HCT116 (cell line): Measurements from ENCODE around the gene KYAT1. TPM values are rescaled to one million over a fixed set of nuclear protein-coding genes. Genes with fewer than 3 reads are reported as not detected.

Experiments
- ATAC-seq: fragments of 200-7000 bp; cut with Tn5 transposase; 2 replicates; pipeline ENCODE4 v1.9.1; 2020; ENCODE audit warnings: mild to moderate bottlenecking, moderate library complexity
- BruUV-seq: library from RNA; stranded (reverse); fragments of 400-500 nt; replicated peaks from 2 replicates; lab custom pipeline; 2021; lab: Mats Ljungman, UMichigan
- CTCF ChIA-PET: fragments of 300-600 bp; sonication (Branson Sonifier 250); formaldehyde crosslinking; loops from one replicate; lab custom pipeline; 2021; ENCODE audit warnings: antibody characterized with exemption; lab: Charles Lee
- POLR2A ChIA-PET: fragments of 300-600, 350-600 bp; sonication (Branson Sonifier 250); formaldehyde crosslinking; loops from one replicate; lab custom pipeline; 2021; ENCODE audit warnings: antibody characterized with exemption; lab: Charles Lee
- RAD21 ChIA-PET, 2 experiments: fragments of 300-600 bp; sonication (Branson Sonifier 250); formaldehyde crosslinking; loops; one replicate each; lab custom pipeline; 2023; ENCODE audit warnings: low total read pairs in 2 of 2; ENCODE audit not compliant: uncharacterized antibody in 2 of 2, unreplicated experiment in 2 of 2, low non-redundant PET in 1 of 2; lab: Charles Lee
- DNase-seq: peaks from one replicate; pipeline ENCODE4 v3.0.0-alpha.2; 2010; ENCODE audit warnings: low read depth, low spot score
- H2AFZ ChIP-seq: fragments of 200-600 bp; shearing (Covaris generic), sonication (generic); 2 replicates; pipeline ENCODE4 v1.6.1; 2017; ENCODE audit warnings: low read depth, mixed run types, mixed read lengths, antibody characterized with exemption, low read length; ENCODE audit not compliant: poor library complexity, severe bottlenecking
- H3K27ac ChIP-seq: 2 replicates; pipeline ENCODE4 v1.5.1; 2012; ENCODE audit warnings: low read depth, low read length
- H3K27me3 ChIP-seq: fragments of 200-600 bp; sonication (generic); 2 replicates; pipeline ENCODE4 v1.6.1; 2016; ENCODE audit warnings: mixed run types, low read length, mixed read lengths; ENCODE audit not compliant: insufficient read depth
- H3K36me3 ChIP-seq, 2 experiments: fragments of 200-500 bp in 1 of 2; fragments of 200-600 bp in 1 of 2; sonication (Bioruptor generic) in 1 of 2; sonication (generic) in 1 of 2; 2 replicates each; pipeline versions ENCODE4 v1.5.1 to v1.6.1; 2014 to 2016; ENCODE audit warnings: low read length in 2 of 2, inconsistent platforms in 1 of 2, mixed read lengths in 1 of 2, mixed run types in 1 of 2; ENCODE audit not compliant: insufficient read depth in 2 of 2, control insufficient read depth in 1 of 2
- H3K4me1 ChIP-seq, 2 experiments: fragments of 200-600 bp in 1 of 2; sonication (generic) in 1 of 2; 2 replicates each; pipeline versions ENCODE4 v1.5.1 to v1.6.1; 2012 to 2017; ENCODE audit warnings: low read length in 2 of 2, inconsistent platforms in 1 of 2, mild to moderate bottlenecking in 1 of 2, mixed read lengths in 1 of 2, mixed run types in 1 of 2, moderate library complexity in 1 of 2; ENCODE audit not compliant: insufficient read depth in 2 of 2, control insufficient read depth in 1 of 2
- H3K4me2 ChIP-seq: fragments of 200-600 bp; sonication (generic); 2 replicates; pipeline ENCODE4 v1.6.1; 2017; ENCODE audit warnings: mixed run types, low read length, mixed read lengths
- H3K4me3 ChIP-seq, 2 experiments: fragments of 200-600 bp in 1 of 2; sonication (generic) in 1 of 2; replicated peaks in 1 of 2; 2 replicates each; pipeline ENCODE4 v1.5.1; 2011 to 2016; ENCODE audit warnings: low read length in 2 of 2, control low read depth in 1 of 2, low read depth in 1 of 2, mild to moderate bottlenecking in 1 of 2, mixed read lengths in 1 of 2, mixed run types in 1 of 2
- H3K79me2 ChIP-seq: fragments of 200-600 bp; sonication (generic); 2 replicates; pipeline ENCODE4 v1.6.1; 2017; ENCODE audit warnings: mild to moderate bottlenecking, mixed run types, low read length, moderate library complexity, mixed read lengths; ENCODE audit not compliant: insufficient read depth
- H3K9ac ChIP-seq: fragments of 200-600 bp; sonication (generic); 2 replicates; pipeline ENCODE4 v1.6.1; 2016; ENCODE audit warnings: low read length, mixed read lengths
- H3K9me2 ChIP-seq: fragments of 200-600 bp; sonication (generic), shearing (Covaris generic); 2 replicates; pipeline ENCODE4 v1.6.1; 2017; ENCODE audit warnings: mixed run types, mild to moderate bottlenecking, moderate library complexity; ENCODE audit not compliant: insufficient read depth
- H3K9me3 ChIP-seq, 2 experiments: fragments of 200-500 bp in 1 of 2; fragments of 200-600 bp in 1 of 2; sonication (Bioruptor generic) in 1 of 2; sonication (generic) in 1 of 2; 2 replicates each; pipeline ENCODE4 v1.6.1; 2014 to 2017; ENCODE audit warnings: low read length in 2 of 2, mixed read lengths in 2 of 2, inconsistent platforms in 1 of 2, low read depth in 1 of 2, mild to moderate bottlenecking in 1 of 2, mixed run types in 1 of 2, moderate library complexity in 1 of 2; ENCODE audit not compliant: control insufficient read depth in 1 of 2, insufficient read depth in 1 of 2
- H4K20me1 ChIP-seq: fragments of 200-600 bp; sonication (generic), shearing (Covaris generic); 2 replicates; pipeline ENCODE4 v1.6.1; 2017; ENCODE audit warnings: mixed run types, mild to moderate bottlenecking, moderate library complexity; ENCODE audit not compliant: insufficient read depth
- CBX3 ChIP-seq: IDR thresholded peaks from 2 replicates; pipeline ENCODE4 v1.6.1; 2012; ENCODE audit warnings: low read depth
- EGR1 ChIP-seq: IDR thresholded peaks from 2 replicates; pipeline ENCODE4 v1.6.1; 2012; ENCODE audit warnings: low read depth
- ELF1 ChIP-seq: IDR thresholded peaks from 2 replicates; pipeline ENCODE4 v1.6.1; 2012; ENCODE audit warnings: low read depth, borderline replicate concordance
- EZH2 ChIP-seq: fragments of 200-600 bp; sonication (generic); IDR thresholded peaks from 2 replicates; pipeline ENCODE4 v1.6.1; 2017; ENCODE audit warnings: antibody characterized with exemption, mixed run types
- FOSL1 ChIP-seq: IDR thresholded peaks from 2 replicates; pipeline ENCODE4 v1.6.1; 2012; ENCODE audit warnings: low read depth
- JUND ChIP-seq: IDR thresholded peaks from 2 replicates; pipeline ENCODE4 v1.6.1; 2012
- MAX ChIP-seq: IDR thresholded peaks from 2 replicates; pipeline ENCODE4 v1.6.1; 2012
- POLR2A ChIP-seq: IDR thresholded peaks from 2 replicates; pipeline ENCODE4 v1.7.0; 2011; ENCODE audit warnings: borderline replicate concordance; ENCODE audit not compliant: insufficient read depth, insufficient read length; ENCODE audit errors: extremely low read depth
- POLR2AphosphoS5 ChIP-seq: IDR thresholded peaks from 2 replicates; pipeline ENCODE4 v1.6.1; 2011; ENCODE audit warnings: mild to moderate bottlenecking, low read depth, low read length, moderate library complexity
- SIN3A ChIP-seq: IDR thresholded peaks from 2 replicates; pipeline ENCODE4 v1.6.1; 2012; ENCODE audit warnings: low read depth
- SP1 ChIP-seq: IDR thresholded peaks from 2 replicates; pipeline ENCODE4 v1.6.1; 2012; ENCODE audit warnings: low read depth
- SRF ChIP-seq: IDR thresholded peaks from 2 replicates; pipeline ENCODE4 v1.6.1; 2012; ENCODE audit warnings: low read depth
- TCF7L2 ChIP-seq: IDR thresholded peaks from 2 replicates; pipeline ENCODE4 v1.7.0; 2011; ENCODE audit warnings: borderline replicate concordance, inconsistent platforms; ENCODE audit not compliant: insufficient read depth, insufficient read length; ENCODE audit errors: extremely low read depth
- YY1 ChIP-seq: IDR thresholded peaks from 2 replicates; pipeline ENCODE4 v1.6.1; 2011; ENCODE audit warnings: low read length, low read depth, moderate library complexity, mild to moderate bottlenecking; ENCODE audit not compliant: insufficient replicate concordance; ENCODE audit errors: extremely low read depth
- intact Hi-C: fragments of 100-400 bp; cut with micrococcal nuclease; formaldehyde crosslinking; loops from 2 replicates; pipeline ENCODE4 v1.10.0; 2022
- total RNA-seq: library from RNA; stranded (reverse); gene quantifications from one replicate; pipeline ENCODE4 v1.2.1, GENCODE V29; 2021; ENCODE audit not compliant: unreplicated experiment
- TF ChIP-seq, protein P1 (sequence below): IDR thresholded peaks from 2 replicates; pipeline ENCODE4 v1.6.1; 2011; ENCODE audit warnings: mild to moderate bottlenecking, low read length, moderate library complexity; ENCODE audit not compliant: insufficient replicate concordance; ENCODE audit errors: extremely low read depth

KYAT1 gene
- total RNA-seq, 1 experiment from 2014 or later = 10.1 TPM

DNA sequence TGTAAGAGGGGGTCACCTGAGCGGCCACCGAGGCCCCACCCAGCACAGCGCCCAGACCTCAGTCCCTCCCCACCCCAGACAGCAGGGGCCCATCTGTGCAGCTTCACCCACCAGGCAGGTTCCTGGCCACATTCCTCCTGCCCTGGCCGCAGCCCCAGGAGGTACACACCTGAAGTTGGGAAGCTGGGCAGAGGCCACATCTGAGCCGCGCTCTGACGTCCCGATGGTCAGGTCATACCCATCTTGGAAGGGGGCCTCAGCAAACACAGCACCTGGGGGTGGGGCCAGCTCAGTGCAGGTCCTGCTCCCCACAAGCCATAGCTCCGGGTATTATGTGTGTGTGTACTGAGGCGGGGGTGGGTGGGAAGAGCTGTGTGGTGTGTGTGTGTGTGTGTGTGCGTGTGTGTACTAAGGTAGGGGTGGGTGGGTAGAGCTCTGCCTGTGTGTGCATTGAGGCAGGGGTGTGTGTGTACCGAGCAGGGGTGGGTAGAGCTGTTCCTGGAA, 57.8 kb downstream of the KYAT1 start:
- H3K9me2 ChIP-seq = no peaks in the 10 kb centered on the region
- peaks cover 20% of the 10 kb centered on the region for H3K79me2 ChIP-seq
- H2AFZ ChIP-seq = no peak overlapping the region
- TF ChIP-seq JUND (no peak), FOSL1 (no peak), POLR2AphosphoS5 (no peak), SRF (no peak), CBX3 (no peak), MAX (no peak), SIN3A (no peak)
- TF ChIP-seq, all 23 proteins: peak for 0
- Histone ChIP-seq H3K27me3 (no peaks in the 10 kb centered on the region), H3K4me1 (peaks cover 14 to 23% of the 10 kb centered on the region in 2 experiments), H3K4me2 (no peak overlapping the region), H3K36me3 (peaks cover 29 to 36% of the 10 kb centered on the region in 2 experiments; a peak in 3 of 4 replicates), H4K20me1 (0 out of 2 replicates have a peak, but pooled peaks cover 5% of the 10 kb centered on the region), H3K4me3 (no peak overlapping the region), H3K27ac (no peak overlapping the region), H3K9me3 (no peaks in the 10 kb centered on the region), H3K9ac (no peak overlapping the region)
- POLR2A ChIA-PET = interaction anchor here (0.6 kb wide), 1 partner anchor 21 kb away, joined by 3 read pairs; no protein-coding TSS in a partner anchor
- CTCF ChIA-PET = no interaction called here
- RAD21 ChIA-PET = no interaction called here
- ATAC-seq (no peak), DNase-seq (no peak)
- BruUV-seq = no TSS peak
- intact Hi-C loops = no loop called here

DNA sequence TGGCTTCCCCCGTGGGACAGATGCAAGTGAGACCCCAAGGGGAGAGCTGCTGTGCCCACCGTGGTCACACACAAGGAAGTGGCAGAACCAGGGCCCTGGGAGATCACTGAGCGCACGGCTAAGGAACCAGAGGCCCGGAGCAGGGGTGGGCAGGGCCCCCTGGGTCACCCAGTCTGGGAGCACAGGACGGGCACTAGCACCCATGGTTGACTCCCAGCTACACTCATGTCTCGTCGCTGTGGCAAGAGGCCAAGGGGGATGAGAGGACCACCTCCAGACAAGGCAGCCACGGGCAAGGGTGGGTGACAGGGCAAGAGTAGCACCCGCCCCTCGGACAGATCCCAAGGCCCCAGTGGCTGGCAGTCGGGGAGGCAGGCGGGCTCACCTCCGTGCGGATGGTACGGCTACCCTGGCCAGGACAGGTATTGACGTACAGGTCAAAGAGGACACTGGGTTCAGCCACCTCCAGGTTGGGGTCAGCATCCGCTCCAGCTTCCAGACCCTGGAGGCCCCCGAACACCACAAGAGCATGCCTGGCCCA, 58.3 kb downstream of the KYAT1 start:
- no peak overlapping the region for H2AFZ ChIP-seq
- no peak overlapping the region for H3K4me2 ChIP-seq
- no peaks in the 10 kb centered on the region for H3K9me3 ChIP-seq
- no peaks in the 10 kb centered on the region for H3K27me3 ChIP-seq
- H4K20me1 ChIP-seq = 0 out of 2 replicates have a peak, but pooled peaks cover 5% of the 10 kb centered on the region
- no peak overlapping the region for H3K4me3 ChIP-seq
- POLR2A ChIA-PET = interaction anchor here (0.6 kb wide), 1 partner anchor 21 kb away, joined by 3 read pairs; no protein-coding TSS in a partner anchor
- no peaks in the 10 kb centered on the region for H3K9me2 ChIP-seq
- no TSS peak for BruUV-seq
- ATAC-seq (no peak), DNase-seq (no peak)
- H3K79me2 ChIP-seq = peaks cover 15% of the 10 kb centered on the region
- intact Hi-C loops = no loop called here
- H3K36me3 ChIP-seq = peaks cover 29 to 36% of the 10 kb centered on the region in 2 experiments; a peak in 3 of 4 replicates
- no peak overlapping the region for H3K9ac ChIP-seq
- RAD21 ChIA-PET = no interaction called here
- peaks cover 10 to 20% of the 10 kb centered on the region in 2 experiments for H3K4me1 ChIP-seq
- CTCF ChIA-PET = no interaction called here
- H3K27ac ChIP-seq = no peak overlapping the region
- no peak for TF ChIP-seq MAX
- no peak for TF ChIP-seq SP1
- TF ChIP-seq EGR1 = no peak
- no peak for TF ChIP-seq TCF7L2
- no peak for TF ChIP-seq ELF1
- no peak for TF ChIP-seq SIN3A
- no peak for TF ChIP-seq JUND
- no peak for TF ChIP-seq FOSL1
- TF ChIP-seq YY1 = no peak
- no peak for TF ChIP-seq EZH2
- no peak for TF ChIP-seq POLR2A
- TF ChIP-seq, protein P1, sequence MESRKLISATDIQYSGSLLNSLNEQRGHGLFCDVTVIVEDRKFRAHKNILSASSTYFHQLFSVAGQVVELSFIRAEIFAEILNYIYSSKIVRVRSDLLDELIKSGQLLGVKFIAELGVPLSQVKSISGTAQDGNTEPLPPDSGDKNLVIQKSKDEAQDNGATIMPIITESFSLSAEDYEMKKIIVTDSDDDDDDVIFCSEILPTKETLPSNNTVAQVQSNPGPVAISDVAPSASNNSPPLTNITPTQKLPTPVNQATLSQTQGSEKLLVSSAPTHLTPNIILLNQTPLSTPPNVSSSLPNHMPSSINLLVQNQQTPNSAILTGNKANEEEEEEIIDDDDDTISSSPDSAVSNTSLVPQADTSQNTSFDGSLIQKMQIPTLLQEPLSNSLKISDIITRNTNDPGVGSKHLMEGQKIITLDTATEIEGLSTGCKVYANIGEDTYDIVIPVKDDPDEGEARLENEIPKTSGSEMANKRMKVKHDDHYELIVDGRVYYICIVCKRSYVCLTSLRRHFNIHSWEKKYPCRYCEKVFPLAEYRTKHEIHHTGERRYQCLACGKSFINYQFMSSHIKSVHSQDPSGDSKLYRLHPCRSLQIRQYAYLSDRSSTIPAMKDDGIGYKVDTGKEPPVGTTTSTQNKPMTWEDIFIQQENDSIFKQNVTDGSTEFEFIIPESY = no peak
